ENCODE results near the gene CASP10. TPM values are rescaled to one million over a fixed set of nuclear protein-coding genes. Genes with fewer than 3 reads are reported as not detected.

Gene CASP10
- total and polyA plus RNA-seq, 4 donors: 8.9 to 74.4 (median 16.7) TPM

DNA sequence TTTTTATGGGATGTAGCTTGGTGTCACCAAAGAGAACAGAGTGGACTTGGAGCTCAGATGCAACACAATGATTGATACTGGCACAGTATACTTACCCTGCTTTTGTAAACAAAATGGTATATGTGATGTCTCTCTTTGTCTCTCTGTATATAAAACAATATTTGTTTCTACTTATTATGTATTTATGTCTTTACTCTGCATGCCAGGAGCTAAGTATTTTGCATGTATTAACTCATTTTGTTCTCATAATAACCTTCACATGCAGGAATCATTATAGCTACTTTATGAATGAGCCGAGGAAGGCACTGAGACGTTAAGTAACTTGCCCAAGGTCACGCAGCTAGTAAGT is 49.5 kb downstream of the CASP10 start:
- H3K27me3 ChIP-seq (ENCODE audit: control insufficient read depth in 3 of 3, insufficient read depth in 3 of 3, low read length in 2 of 3): no peaks in the 10 kb centered on the region
- DNase-seq (no peak), ATAC-seq (ENCODE audit: insufficient read depth, low FRiP score) (no peak)
- H3K36me3 ChIP-seq (ENCODE audit: control insufficient read depth in 4 of 4, insufficient read depth in 4 of 4, low read length in 4 of 4): no peaks in the 10 kb centered on the region
- TF ChIP-seq, protein P1, sequence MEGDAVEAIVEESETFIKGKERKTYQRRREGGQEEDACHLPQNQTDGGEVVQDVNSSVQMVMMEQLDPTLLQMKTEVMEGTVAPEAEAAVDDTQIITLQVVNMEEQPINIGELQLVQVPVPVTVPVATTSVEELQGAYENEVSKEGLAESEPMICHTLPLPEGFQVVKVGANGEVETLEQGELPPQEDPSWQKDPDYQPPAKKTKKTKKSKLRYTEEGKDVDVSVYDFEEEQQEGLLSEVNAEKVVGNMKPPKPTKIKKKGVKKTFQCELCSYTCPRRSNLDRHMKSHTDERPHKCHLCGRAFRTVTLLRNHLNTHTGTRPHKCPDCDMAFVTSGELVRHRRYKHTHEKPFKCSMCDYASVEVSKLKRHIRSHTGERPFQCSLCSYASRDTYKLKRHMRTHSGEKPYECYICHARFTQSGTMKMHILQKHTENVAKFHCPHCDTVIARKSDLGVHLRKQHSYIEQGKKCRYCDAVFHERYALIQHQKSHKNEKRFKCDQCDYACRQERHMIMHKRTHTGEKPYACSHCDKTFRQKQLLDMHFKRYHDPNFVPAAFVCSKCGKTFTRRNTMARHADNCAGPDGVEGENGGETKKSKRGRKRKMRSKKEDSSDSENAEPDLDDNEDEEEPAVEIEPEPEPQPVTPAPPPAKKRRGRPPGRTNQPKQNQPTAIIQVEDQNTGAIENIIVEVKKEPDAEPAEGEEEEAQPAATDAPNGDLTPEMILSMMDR (IDR thresholded peaks at IDR 0.05; ENCODE audit: control extremely low read depth, extremely low read depth): no peak
- no peaks in the 10 kb centered on the region for H3K9me3 ChIP-seq (ENCODE audit: control insufficient read depth in 4 of 4, insufficient read depth in 3 of 4, low read length in 3 of 4)
- 27 to 40% methylated on average over 3 of the region's 3 CpGs for WGBS, 2 donors
- peaks cover 0 to 28% (median 8%) of the 10 kb centered on the region in 5 donors for H3K4me1 ChIP-seq (ENCODE audit: control insufficient read depth in 5 of 5, insufficient read depth in 5 of 5, low read length in 5 of 5)
- H3K9ac ChIP-seq (ENCODE audit: insufficient read depth in 1 of 2, low read length in 2 of 2): peak overlapping the region in 1 of 2 donors; percentile 36
- H3K27ac ChIP-seq (ENCODE audit: low read depth in 1 of 2, low read length in 1 of 2): no peak overlapping the region
- no peak overlapping the region for H3K4me3 ChIP-seq

DNA sequence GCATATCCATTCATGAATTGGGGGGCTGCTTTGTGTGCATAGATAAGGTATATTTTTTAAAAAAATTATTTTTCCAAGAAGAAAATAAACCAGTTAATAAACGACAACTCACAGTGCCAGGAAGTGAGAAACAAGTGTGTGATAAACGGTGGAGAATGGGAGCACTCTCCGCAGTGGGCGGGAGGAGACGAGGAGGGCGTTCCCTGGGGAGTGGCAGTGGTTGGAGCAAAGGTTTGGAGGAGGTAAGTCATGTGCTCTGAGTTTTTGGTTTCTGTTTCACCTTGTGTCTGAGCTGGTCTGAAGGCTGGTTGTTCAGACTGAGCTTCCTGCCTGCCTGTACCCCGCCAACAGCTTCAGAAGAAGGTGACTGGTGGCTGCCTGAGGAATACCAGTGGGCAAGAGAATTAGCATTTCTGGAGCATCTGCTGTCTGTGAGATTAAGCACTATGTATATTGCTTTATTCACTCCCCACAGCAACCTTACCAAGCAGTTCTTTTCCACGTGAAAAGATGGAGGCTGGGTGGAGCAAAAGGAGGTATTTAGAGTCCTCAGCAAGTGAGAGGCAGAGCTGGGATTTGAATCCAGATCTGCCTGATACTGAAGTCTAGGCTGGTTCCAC is 50.4 kb downstream of the CASP10 start:
- no peak for DNase-seq
- H3K27ac ChIP-seq (ENCODE audit: low read depth in 1 of 2, low read length in 1 of 2): peak overlapping the region in 1 of 2 donors; percentile 80
- H3K36me3 ChIP-seq (ENCODE audit: control insufficient read depth in 4 of 4, insufficient read depth in 4 of 4, low read length in 4 of 4): no peaks in the 10 kb centered on the region
- H3K9me3 ChIP-seq (ENCODE audit: control insufficient read depth in 4 of 4, insufficient read depth in 3 of 4, low read length in 3 of 4): no peaks in the 10 kb centered on the region
- no peaks in the 10 kb centered on the region for H3K27me3 ChIP-seq (ENCODE audit: control insufficient read depth in 3 of 3, insufficient read depth in 3 of 3, low read length in 2 of 3)
- peaks cover 0 to 32% (median 11%) of the 10 kb centered on the region in 5 donors for H3K4me1 ChIP-seq (ENCODE audit: control insufficient read depth in 5 of 5, insufficient read depth in 5 of 5, low read length in 5 of 5)
- TF ChIP-seq, protein P1 (IDR thresholded peaks at IDR 0.05; ENCODE audit: control extremely low read depth, extremely low read depth): no peak
- ATAC-seq (ENCODE audit: insufficient read depth, low FRiP score): peak; percentile 86
- peak overlapping the region; percentile 20 for H3K4me3 ChIP-seq
- 6 to 11% methylated on average over 8 of the region's 8 CpGs for WGBS, 2 donors
- H3K9ac ChIP-seq (ENCODE audit: insufficient read depth in 1 of 2, low read length in 2 of 2): no peak overlapping the region

DNA sequence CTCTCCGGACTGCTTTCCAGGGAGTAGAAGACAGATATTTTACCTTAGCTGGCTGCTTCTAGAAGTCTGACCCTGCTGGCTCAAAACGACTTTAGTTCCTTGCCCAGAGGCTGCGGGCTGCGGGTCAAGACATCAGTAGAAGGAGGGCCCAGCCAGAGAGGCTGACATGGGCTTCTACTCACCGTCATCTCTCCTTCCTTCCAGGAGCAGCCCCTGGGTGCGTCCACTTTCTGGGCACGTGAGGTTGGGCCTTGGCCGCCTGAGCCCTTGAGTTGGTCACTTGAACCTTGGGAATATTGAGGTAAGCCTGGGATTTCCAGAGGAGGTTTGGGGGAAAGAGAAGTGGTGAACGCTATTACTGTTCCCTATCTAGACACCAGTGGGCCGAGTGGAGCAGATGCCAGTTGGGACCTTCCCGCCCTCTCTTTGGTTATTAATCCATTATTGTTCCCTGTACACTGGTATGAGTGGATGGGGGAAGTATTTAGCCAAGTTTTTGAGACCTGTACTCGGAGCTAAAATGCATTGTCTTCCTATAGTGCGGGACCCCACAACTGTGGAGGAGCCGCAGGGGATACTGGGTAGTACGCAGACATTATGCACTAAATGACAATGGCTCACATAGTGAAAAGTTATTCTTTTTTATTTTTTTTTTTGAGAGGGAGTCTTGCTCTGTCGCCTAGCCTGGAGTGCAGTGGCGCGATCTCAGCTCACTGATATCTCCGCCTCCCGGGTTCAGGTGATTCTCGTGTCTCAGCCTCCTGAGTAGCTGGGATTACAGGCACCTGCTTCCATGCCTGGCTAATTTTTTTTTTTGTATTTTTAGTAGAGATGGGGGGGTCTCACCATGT is 51.1 kb downstream of the CASP10 start:
- H3K4me3 ChIP-seq: peak overlapping the region; percentile 20
- no peaks in the 10 kb centered on the region for H3K36me3 ChIP-seq (ENCODE audit: control insufficient read depth in 4 of 4, insufficient read depth in 4 of 4, low read length in 4 of 4)
- 45 to 64% methylated on average over 21 of the region's 21 CpGs for WGBS, 2 donors
- ATAC-seq (ENCODE audit: insufficient read depth, low FRiP score) (no peak), DNase-seq (no peak)
- H3K9ac ChIP-seq (ENCODE audit: insufficient read depth in 1 of 2, low read length in 2 of 2): no peak overlapping the region
- TF ChIP-seq, protein P1 (IDR thresholded peaks at IDR 0.05; ENCODE audit: control extremely low read depth, extremely low read depth): no peak
- peak overlapping the region in 1 of 2 donors; percentile 80 for H3K27ac ChIP-seq (ENCODE audit: low read depth in 1 of 2, low read length in 1 of 2)
- no peaks in the 10 kb centered on the region for H3K9me3 ChIP-seq (ENCODE audit: control insufficient read depth in 4 of 4, insufficient read depth in 3 of 4, low read length in 3 of 4)
- H3K27me3 ChIP-seq (ENCODE audit: control insufficient read depth in 3 of 3, insufficient read depth in 3 of 3, low read length in 2 of 3): no peaks in the 10 kb centered on the region
- peaks cover 0 to 32% (median 11%) of the 10 kb centered on the region in 5 donors for H3K4me1 ChIP-seq (ENCODE audit: control insufficient read depth in 5 of 5, insufficient read depth in 5 of 5, low read length in 5 of 5)
